Epidermal melanocyte (primary cell): ENCODE data around the gene THEMIS2.
"Not testable (repeated sequence)": the region's sequence is repeated elsewhere in the genome, so short reads cannot be mapped to it uniquely, and the experiment has no call there.

Source experiments
- DNase-seq: peaks from one replicate; pipeline ENCODE4 v3.0.0; 2011; ENCODE audit warnings: low spot score; ENCODE audit not compliant: insufficient read length

The THEMIS2 gene

GRCh38 chr1:27862671-27863537 lies 9.4 kb upstream of the THEMIS2 start:
- DNase-seq: peak; percentile 68

- no peak for DNase-seq
These were observed 8.8 kb upstream of the THEMIS2 start for GRCh38 chr1:27863538-27863915.

GRCh38 chr1:27864264-27864895 lies 8.0 kb upstream of the THEMIS2 start:
- DNase-seq: no peak

- no peak for DNase-seq
These were observed 6.5 kb upstream of the THEMIS2 start for GRCh38 chr1:27865821-27866220.

- no peak for DNase-seq
These were observed 3.8 kb upstream of the THEMIS2 start for GRCh38 chr1:27868556-27868931.

- DNase-seq: no peak
These were observed 3.2 kb upstream of the THEMIS2 start for GRCh38 chr1:27868932-27869718.

GRCh38 chr1:27869719-27870085 lies 2.6 kb upstream of the THEMIS2 start:
- DNase-seq: no peak

GRCh38 chr1:27871076-27871475 lies 1.3 kb upstream of the THEMIS2 start:
- not testable (repeated sequence) for DNase-seq

GRCh38 chr1:27872802-27873551 lies 633 bp downstream of the THEMIS2 start:
- no peak for DNase-seq

GRCh38 chr1:27873671-27874384 lies 1.5 kb downstream of the THEMIS2 start:
- no peak for DNase-seq

GRCh38 chr1:27876341-27877114 lies 4.2 kb downstream of the THEMIS2 start:
- no peak for DNase-seq

- no peak for DNase-seq
These were observed 4.7 kb downstream of the THEMIS2 start for GRCh38 chr1:27877115-27877416.

GRCh38 chr1:27878039-27878438 lies 5.7 kb downstream of the THEMIS2 start:
- DNase-seq: no peak

- DNase-seq: no peak
These were observed 6.5 kb downstream of the THEMIS2 start for GRCh38 chr1:27878787-27879335.

GRCh38 chr1:27879374-27880082 lies 7.2 kb downstream of the THEMIS2 start:
- DNase-seq: no peak

- DNase-seq: no peak
These were observed 10.2 kb downstream of the THEMIS2 start for GRCh38 chr1:27882543-27882903.

- DNase-seq: no peak
These were observed 11.2 kb downstream of the THEMIS2 start for GRCh38 chr1:27883536-27883935.

- DNase-seq: no peak
These were observed 11.9 kb downstream of the THEMIS2 start for GRCh38 chr1:27884006-27884954.
